NCI-H1105 (cell line): ENCODE data around the gene GRAP2.
"Not testable (repeated sequence)": the region's sequence is repeated elsewhere in the genome, so short reads cannot be mapped to it uniquely, and the experiment has no call there.

Source experiments
- DNase-seq: peaks from one replicate; lab custom pipeline; 2025; lab: John Stamatoyannopoulos, UW

The GRAP2 gene

DNA sequence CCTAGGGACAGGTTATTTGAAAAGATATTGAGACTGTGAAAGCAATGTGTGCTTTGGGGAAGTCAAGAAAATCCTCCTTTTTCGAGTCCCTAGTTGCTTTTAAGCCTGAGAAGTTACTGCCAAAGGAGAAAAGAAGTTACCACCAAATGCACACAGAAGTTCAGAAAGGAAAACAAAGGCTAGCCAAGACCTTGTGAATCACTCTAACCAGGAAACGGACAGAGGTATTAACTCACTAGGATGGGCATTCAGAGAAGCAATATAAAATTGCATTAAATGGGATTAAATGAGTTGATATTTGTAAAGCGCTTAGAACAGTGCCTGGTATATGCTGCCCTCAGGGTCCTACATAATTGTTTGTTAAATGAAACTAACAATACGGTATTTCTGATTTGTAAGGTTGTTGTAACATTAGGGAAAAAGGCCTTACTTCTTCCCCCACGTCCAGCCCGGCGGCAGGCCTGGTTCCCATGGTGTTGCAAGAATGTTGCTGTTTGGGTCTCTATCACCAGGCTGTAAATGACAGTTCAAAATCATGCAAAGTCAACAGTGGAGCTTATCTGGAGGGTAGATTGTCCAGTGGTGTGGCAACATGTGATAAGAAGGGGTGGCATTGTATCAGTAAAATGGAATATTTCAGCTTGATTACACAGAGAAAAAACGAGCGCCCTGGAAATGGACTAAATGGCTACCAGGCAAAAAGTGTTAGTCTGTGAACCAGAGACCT lies 66.4 kb downstream of the GRAP2 start:
- no peak for DNase-seq

DNA sequence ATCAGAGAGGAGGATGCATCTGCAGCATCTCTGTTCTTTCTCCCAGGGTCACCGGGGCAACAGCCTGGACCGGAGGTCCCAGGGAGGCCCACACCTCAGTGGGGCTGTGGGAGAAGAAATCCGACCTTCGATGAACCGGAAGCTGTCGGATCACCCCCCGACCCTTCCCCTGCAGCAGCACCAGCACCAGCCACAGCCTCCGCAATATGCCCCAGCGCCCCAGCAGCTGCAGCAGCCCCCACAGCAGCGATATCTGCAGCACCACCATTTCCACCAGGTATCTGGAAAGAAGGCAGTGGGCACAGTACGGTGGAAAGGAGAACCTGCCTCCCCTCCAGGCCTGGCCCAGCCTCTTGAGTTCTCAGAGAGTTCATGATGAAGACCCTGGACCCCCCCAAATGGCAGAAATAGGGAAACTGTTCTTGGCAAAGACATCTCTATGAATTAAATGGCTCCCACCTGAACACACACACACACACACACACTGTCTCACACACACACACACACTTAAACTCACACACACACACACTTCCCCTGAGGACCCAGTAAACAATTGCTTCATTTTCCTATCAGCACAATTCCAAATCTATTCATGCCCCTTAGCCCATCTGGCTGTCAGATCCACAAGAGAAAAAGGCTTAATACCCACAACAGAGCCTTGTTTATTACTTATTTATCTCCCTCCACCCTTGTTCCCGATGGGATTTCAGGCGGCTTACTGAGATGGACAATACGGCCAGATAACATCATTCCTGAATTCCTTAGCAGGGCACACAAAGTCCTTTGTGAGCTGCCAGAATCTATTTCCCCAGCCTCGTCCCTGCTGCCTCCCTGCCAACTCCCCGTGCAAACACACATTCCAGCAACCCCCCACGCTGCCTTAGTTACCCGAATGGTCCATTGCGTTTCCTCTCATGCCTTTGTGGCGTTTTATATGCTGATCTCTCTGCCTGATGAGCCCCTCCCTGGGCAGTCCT lies 67.4 kb downstream of the GRAP2 start:
- no peak for DNase-seq

DNA sequence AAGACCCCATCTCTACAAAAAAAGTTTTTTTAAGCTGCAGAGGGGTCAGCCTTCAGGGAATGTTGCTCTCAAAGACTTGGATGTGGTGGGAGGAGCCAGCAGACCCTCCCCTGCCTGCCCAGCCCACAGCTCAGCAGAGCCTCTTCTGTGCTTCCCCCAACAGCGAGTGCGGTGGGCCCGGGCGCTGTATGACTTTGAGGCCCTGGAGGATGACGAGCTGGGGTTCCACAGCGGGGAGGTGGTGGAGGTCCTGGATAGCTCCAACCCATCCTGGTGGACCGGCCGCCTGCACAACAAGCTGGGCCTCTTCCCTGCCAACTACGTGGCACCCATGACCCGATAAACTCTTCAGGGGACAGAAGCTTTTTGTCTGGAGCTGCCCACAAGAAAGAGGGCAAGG lies 69.9 kb downstream of the GRAP2 start:
- no peak for DNase-seq

DNA sequence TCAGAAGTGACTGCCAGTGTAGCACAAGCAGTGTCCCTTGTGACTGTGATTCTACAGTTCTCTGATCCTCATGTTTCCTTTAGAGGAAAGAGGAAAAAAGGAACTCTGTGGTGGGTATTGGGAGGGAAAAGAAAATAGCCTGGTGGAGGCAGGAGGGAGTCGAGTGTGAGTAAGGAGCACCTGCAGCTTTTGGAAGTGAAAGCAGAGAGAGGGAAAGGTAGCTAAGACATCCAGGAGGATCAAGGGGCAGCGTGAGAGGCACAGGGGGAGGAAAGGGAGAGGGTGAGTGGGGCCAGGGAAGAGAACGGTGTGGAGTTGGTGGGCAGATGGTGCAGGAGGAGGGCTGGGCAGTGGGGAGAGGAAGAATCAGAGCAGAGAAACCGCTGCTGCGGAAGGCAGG lies 71.8 kb downstream of the GRAP2 start:
- no peak for DNase-seq

DNA sequence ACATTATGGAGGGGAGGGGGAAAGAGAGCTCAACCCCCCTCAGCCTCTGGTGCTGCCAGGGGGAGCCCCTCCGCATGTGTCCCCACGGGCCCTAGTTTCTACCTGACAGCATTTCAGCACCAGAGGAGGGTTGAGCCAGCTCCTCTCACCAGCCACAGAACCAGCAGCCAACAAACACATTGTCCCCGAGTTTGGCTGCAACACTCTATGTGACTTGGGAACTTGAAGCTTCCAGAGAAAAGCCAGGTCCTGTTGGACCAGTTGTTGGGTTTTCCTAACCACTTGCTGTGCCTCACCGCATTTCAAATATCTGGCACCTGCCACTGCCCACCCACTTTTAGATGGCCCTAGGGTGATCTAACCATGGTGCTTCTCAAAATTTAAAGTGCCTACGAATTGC lies 72.8 kb downstream of the GRAP2 start:
- no peak for DNase-seq

DNA sequence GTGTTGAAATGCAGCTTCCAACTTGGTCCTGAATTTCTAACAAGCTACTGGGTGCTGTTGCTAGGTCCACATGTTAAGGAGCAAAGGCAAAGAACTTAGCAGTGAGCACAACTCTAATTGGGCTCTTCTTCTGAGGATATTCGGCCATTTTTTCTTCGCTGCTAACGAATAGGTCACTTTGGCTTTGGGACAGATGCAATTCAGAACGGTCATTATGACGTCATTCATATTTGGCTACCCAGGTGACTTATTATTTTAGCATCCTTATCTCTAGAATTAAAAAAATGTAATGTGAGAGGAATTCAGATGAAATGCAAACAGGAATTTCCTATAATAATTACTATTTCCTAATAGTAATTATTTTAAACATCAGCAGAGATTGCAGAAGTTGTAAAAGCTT lies 73.2 kb downstream of the GRAP2 start:
- DNase-seq, result no peak

DNA sequence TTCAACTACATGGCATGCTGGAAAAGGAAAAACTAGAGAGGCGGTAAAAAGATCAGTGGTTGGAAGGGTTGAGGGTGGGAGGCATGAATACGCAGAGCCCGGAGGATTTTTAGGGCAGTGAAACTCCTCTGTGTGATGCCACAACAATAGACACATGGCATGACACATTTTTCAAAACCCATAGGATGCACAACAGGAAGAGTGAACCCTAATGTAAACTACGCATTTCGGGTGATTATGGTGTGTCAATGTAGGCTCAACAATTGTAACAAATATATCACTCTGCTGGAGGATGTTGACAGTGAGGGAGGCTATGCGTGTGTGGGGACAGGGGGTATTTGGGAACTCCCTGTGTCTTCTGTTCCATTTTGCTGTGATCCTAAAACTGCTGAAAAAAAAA lies 78.2 kb downstream of the GRAP2 start:
- DNase-seq, result no peak

DNA sequence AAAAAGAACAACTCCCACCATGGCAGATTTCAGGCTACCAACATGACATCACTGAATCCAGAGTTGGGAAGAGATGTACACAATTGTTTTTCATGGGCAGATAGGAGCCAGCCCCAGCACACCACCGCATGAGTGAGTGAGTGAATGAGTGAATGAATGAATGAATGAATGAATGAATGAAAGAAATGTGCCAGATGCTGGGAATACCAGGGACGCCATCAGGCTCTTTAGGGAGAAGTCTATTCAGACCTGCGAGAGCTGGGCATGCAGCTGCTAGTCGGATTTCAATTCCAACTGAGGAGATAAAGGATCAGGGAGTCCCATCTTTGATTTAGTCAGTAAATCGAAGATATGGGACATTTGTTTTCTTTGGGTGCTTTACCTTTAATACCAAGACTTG lies 78.6 kb downstream of the GRAP2 start:
- DNase-seq, result no peak

DNA sequence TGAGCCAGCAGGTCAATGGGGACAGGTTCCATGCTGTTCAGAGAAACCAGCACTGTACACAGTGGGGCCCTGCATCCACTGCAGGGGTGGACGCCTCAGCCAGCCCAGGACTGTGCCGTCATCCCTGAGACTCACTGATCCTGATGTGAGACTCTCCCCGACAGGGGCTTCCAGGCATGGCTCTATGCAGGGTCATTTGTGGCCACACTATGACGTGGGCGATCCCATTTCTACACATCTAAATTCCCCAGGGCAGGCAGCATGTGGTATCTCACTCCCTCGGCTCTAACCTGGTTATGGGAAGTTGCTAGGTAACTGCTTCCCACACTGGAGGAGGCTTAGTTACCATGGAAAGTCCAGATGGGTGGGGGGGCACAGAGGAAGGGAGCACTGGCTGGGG lies 79.7 kb downstream of the GRAP2 start:
- no peak for DNase-seq

DNA sequence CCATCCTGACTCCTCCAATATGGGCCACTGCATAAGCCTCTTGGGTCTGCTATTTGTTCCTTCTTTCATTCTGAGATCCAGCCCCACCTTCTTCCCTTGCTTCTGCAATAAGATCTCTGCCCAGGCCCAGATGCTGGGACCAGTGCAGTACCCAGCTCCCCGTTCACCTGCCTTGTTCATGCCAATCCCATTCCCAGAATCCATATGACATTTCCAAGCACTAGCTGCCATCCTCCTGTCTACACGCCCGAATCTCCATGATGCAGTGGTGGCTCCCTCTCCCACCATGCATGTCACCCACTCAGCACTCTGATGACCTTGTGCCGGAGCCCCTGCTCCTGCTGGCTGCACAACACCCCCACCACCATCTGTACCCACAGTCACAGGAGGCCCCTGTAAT lies 82.5 kb downstream of the GRAP2 start:
- no peak for DNase-seq

DNA sequence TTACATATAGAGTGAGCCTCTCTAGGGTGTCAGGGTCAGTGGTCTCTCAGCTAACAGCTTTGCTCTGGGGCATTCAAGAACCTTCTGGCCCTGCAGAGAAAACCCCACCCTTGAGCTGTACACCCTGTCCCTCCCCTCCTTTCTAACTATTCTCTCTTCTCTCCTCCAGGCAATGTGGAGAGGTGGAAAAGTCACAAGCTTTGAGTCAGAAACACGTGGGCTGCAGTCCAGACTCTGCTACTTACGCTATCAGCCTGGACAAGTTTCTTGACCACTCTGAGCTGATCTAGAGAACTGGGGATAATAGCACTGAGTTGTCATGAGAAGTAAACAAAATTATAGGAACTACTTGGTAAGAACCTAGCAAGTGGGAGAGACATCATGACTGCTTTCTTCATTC lies 83.1 kb downstream of the GRAP2 start:
- DNase-seq, result no peak

DNA sequence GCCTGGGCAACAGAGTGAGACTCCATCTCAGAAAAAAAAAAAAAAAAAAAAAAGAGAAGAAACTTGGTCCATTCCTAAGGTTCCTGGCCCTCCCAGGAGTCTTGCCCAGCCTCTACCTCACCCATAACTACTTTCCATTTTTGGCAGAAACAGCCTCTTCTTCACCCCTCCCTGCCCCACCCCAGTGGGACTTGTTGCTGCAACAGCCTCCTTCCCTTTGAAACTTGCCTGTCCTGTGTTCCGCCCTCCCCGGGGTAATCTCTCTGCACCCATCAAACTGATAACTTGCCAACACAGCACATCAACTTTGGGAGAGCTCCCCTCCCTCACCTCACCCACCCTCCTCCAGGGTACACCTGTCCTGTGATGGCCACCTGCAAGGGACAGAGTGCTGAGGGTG lies 83.9 kb downstream of the GRAP2 start:
- no peak for DNase-seq

DNA sequence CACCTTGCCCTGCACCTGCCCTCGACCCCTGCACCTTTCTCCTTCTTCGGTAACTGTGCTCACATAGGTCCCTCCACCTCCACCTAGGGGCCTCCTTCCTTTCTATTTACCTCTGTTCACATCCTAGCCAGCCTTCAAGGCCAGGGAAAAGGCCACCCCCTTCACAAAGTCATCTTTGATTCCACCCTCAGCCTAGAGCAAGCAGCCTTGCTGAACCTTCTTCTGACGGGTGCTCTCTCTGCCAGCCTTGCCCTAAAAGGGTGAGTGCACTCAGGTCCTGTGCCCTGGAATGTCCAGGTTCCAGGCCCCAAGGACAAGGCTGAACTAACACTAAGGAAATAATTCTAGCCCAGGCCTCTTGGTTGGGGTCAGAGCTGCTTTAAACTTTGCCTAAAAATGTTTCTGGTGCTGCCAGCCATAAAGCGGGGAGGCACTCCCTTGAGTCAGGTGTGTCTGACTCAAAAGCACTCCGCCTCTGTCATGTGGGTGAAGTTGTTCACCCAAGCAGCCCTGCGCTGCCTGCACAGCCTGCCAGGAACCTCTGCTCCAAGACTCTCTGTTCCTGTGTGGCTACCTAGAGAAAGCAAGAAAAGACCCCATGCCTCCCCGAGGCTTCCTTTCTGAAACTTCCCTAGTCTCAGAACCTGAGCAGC lies 84.6 kb downstream of the GRAP2 start:
- no peak for DNase-seq

DNA sequence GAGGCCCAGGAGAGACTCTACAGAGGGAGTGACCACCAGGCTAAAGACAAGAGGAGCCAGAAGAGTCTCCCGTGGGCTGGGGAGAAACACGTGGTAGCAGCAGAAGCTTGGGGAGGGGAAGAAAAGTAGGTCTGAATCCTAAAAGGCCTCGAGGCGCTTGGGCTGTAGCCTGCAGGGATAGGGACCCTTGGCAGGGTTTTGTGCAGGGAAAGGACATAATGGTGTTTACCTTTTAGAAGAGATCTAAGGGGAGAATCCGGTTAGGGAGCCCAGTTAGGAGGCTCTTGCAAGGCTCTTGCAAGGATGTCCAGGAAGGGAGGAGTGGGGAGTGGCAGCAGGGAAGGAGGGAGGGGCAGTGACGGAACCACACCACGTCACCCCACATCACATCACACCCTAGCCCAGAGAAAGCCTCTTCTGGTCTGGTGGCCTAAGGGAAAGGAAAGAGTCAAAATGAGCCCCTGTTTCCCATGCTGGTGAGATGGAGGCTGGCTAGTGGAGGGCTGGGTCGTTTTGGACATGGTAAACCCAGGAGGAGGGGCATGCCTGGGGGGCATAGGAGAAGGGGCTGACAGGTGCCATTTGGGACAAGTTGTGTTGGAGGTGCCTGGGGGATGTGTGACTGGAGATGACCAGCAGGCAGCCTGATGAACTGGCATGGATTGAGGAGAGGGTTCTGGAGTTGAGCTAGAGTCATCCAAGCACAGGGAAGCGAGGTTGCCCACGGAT lies 87.7 kb downstream of the GRAP2 start:
- no peak for DNase-seq

DNA sequence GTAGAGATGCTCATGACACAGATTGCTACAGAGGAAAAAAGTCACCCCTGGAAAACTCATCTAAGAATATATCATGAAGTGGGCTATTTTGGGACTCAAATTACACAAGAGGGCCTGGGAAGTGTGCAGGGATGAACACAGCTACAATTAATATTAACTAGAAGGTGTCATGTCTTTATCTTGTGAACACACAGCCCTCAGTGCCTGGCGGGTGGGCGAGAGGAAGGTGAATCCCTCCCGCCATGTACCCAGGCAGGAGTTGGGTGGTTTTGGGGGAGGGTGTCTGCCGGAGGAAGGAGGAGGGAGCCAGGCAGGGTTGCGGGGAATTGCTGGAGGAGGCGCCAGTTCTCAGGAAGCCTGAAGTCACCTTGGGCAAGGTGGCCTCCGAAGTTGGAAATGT lies 88.7 kb downstream of the GRAP2 start:
- DNase-seq, result no peak

DNA sequence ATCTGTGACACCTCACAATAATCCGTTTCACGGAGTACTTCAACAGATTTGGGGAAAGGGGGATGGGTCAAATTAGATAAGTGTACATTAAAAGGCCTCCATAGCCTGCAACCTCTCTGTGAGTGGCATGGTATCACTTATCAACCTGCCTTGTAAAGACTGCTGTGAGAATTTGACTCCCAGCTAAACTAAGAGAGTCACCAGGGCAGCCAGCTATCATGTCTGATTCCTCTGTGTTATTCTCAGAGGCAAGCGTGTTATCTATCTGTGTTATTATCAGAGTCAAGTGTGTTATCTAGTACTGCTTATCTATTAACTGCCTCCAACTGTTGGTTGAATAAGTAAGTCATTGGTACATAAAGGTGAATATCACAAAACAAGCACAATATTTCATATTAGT lies 89.8 kb downstream of the GRAP2 start:
- DNase-seq, result no peak

DNA sequence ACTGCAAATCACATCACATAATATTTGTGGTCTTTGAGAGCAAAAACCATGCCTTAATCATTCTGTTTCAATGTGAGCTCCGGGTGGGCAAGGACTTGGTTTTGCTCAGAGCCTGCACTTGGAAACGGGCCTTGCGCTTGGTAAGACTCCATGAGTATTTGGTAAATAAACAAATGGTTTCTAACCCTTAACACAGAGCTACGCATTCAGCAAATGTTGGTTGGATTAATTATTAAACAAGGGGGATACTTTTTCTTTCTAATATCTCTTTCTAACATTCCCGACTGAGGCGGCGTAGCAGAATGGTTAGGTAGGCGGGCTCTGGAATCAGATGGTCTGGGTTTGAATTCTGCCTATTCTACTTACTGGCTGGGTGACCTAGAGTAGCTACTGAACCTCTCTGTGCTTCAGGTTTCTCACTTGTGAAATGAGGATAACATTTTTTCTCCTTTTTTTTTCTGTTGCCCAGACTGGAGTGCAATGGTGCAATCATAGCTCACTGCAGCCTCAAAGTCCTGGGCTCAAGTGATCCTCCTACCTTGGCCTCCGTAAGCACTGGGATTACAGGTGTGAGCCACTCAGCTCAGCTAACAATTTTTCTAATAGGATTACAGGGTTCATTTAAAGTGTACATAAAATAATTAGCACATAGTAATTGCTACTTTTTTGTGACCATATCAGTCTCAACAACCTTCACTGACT lies 90.4 kb downstream of the GRAP2 start:
- DNase-seq, result no peak

DNA sequence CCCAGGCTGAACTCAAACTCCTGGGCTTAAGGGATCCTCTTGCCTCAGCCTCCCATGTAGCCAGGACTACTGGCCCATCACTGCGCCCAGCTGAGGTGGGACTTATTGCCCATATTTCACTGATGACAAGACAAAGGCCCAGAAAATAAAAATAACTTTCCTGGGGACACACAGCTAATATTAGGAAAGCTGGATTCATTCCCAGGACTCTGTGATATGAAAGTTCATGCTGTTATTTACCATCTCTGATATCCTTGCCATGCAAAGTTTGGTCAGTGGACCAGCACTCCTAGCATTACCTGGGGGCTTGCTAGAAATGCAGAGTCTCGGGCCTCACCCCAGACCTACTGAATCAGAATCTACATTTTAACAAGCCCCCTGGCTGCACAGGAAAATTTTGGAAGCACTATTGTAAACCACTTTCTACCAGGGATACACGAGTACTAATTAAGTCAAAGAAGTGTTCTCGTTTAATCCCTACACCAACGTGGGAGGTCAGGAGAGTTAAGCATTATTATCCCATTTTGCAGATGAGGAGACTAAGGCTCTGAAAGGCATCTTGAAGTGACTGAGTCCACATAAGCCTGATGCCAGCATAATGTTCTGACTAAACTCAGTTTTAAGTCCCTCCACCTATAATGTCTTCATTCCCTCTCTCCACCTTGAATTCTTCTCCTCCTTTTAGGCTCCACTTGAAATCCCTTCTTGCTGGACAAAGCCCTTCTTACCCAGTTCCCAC lies 91.4 kb downstream of the GRAP2 start:
- no peak for DNase-seq

DNA sequence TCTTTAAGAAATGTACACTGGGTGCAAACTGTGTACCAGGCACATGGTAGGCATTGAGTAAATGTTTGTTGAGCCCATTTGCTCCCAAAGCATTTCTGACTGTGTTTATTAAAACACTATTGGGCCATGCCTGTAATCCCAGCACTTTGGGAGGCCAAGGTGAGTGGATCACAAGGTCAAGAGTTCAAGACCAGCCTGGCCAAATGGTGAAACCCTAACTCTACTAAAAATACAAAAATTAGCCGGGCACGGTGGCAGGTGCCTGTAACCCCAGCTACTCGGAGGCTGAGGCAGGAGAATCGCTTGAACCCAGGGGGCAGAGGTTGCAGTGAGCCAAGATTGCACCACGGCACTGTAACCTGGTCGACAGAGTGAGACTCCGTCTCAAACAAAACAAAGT lies 92.0 kb downstream of the GRAP2 start:
- not testable (repeated sequence) for DNase-seq

DNA sequence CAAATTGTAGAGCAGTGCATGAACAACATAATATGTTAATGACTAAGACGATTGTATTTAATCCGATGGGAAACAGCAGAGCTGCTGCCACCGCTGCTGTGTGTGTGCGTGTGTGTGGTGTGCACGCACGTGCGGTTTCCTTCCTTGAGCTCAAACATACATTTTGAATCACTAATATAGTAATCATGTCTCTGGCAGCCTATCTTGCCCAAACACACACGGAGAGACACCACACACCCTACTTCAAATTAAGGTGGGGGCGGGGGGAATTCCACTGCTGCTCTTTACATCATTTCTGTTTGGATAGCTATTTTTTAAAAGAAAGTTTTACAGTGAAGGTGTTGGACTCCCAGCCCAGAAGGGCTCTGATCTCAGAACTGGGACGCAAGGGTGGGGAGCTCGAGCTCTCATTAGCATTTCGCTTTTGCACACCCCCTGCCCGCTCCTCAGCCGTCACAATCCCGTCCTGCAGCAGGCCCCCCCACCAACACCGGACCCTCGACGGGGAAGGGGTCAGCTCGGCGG lies 93.2 kb downstream of the GRAP2 start:
- DNase-seq, result no peak
